ENCODE data around the gene UBR4. TPM values are rescaled to one million over a fixed set of nuclear protein-coding genes. Genes with fewer than 3 reads are reported as not detected.

The UBR4 gene
- total RNA-seq, 1 donor, result 164 TPM

- peaks cover 2% of the 10 kb centered on the region for H3K27me3 ChIP-seq (ENCODE audit: insufficient read depth, low read length)
- H3K4me1 ChIP-seq (ENCODE audit: insufficient read depth, low read length), result no peaks in the 10 kb centered on the region
- no peaks in the 10 kb centered on the region for H3K9me3 ChIP-seq (ENCODE audit: low read depth, low read length)
- no peak overlapping the region for H3K4me3 ChIP-seq (ENCODE audit: low read length)
These were observed 163.9 kb downstream of the UBR4 start for GRCh38 chr1:19045898-19046880.

GRCh38 chr1:19044975-19045831 lies 164.9 kb downstream of the UBR4 start:
- no peaks in the 10 kb centered on the region for H3K9me3 ChIP-seq (ENCODE audit: low read depth, low read length)
- no peaks in the 10 kb centered on the region for H3K4me1 ChIP-seq (ENCODE audit: insufficient read depth, low read length)
- no peak overlapping the region for H3K4me3 ChIP-seq (ENCODE audit: low read length)
- H3K27me3 ChIP-seq (ENCODE audit: insufficient read depth, low read length), result peaks cover 2% of the 10 kb centered on the region

- Histone ChIP-seq H3K4me3 (ENCODE audit: low read length) (no peak overlapping the region), H3K4me1 (ENCODE audit: insufficient read depth, low read length) (no peaks in the 10 kb centered on the region), H3K27me3 (ENCODE audit: insufficient read depth, low read length) (peaks cover 2% of the 10 kb centered on the region), H3K9me3 (ENCODE audit: low read depth, low read length) (no peaks in the 10 kb centered on the region)
These were observed 165.6 kb downstream of the UBR4 start for GRCh38 chr1:19044471-19044870.

- Histone ChIP-seq H3K9me3 (ENCODE audit: low read depth, low read length) (no peaks in the 10 kb centered on the region), H3K27me3 (ENCODE audit: insufficient read depth, low read length) (peaks cover 2% of the 10 kb centered on the region), H3K4me3 (ENCODE audit: low read length) (no peak overlapping the region), H3K4me1 (ENCODE audit: insufficient read depth, low read length) (no peaks in the 10 kb centered on the region)
These were observed 166.3 kb downstream of the UBR4 start for GRCh38 chr1:19043579-19044443.

- Histone ChIP-seq H3K9me3 (ENCODE audit: low read depth, low read length) (no peaks in the 10 kb centered on the region), H3K4me3 (ENCODE audit: low read length) (no peak overlapping the region), H3K4me1 (ENCODE audit: insufficient read depth, low read length) (no peaks in the 10 kb centered on the region), H3K27me3 (ENCODE audit: insufficient read depth, low read length) (peaks cover 2% of the 10 kb centered on the region)
These were observed 167.1 kb downstream of the UBR4 start for GRCh38 chr1:19042675-19043578.

GRCh38 chr1:19040010-19040680 lies 169.9 kb downstream of the UBR4 start:
- no peaks in the 10 kb centered on the region for H3K9me3 ChIP-seq (ENCODE audit: low read depth, low read length)
- H3K4me1 ChIP-seq (ENCODE audit: insufficient read depth, low read length), result no peaks in the 10 kb centered on the region
- peaks cover 2% of the 10 kb centered on the region for H3K27me3 ChIP-seq (ENCODE audit: insufficient read depth, low read length)
- no peak overlapping the region for H3K4me3 ChIP-seq (ENCODE audit: low read length)

- no peak overlapping the region for H3K4me3 ChIP-seq (ENCODE audit: low read length)
- H3K27me3 ChIP-seq (ENCODE audit: insufficient read depth, low read length), result no peaks in the 10 kb centered on the region
- H3K9me3 ChIP-seq (ENCODE audit: low read depth, low read length), result no peaks in the 10 kb centered on the region
- no peaks in the 10 kb centered on the region for H3K4me1 ChIP-seq (ENCODE audit: insufficient read depth, low read length)
These were observed 171.3 kb downstream of the UBR4 start for GRCh38 chr1:19038732-19039131.

DNA sequence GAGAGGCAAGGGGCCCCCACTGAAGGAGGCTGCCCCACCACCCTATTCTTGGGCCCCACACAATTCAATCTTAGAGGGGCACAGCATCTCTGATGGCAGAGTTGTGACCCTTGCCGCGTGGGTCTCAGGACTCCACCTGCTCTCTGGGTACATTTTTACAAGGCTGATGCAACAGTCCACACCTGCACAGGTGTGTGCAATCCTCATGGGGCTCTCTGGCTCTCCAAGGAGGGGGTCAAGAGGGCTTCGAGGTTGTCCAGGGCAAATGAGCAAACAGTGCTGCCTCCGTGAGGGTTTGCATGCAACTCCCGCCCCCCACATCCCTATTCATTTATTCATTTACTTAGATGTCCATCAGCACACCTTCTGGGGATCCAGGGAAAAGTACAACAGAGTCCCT lies 172.0 kb downstream of the UBR4 start:
- H3K4me3 ChIP-seq (ENCODE audit: low read length), result no peak overlapping the region
- no peaks in the 10 kb centered on the region for H3K27me3 ChIP-seq (ENCODE audit: insufficient read depth, low read length)
- no peaks in the 10 kb centered on the region for H3K9me3 ChIP-seq (ENCODE audit: low read depth, low read length)
- H3K4me1 ChIP-seq (ENCODE audit: insufficient read depth, low read length), result no peaks in the 10 kb centered on the region

- no peaks in the 10 kb centered on the region for H3K9me3 ChIP-seq (ENCODE audit: low read depth, low read length)
- H3K4me3 ChIP-seq (ENCODE audit: low read length), result no peak overlapping the region
- H3K4me1 ChIP-seq (ENCODE audit: insufficient read depth, low read length), result no peaks in the 10 kb centered on the region
- no peaks in the 10 kb centered on the region for H3K27me3 ChIP-seq (ENCODE audit: insufficient read depth, low read length)
These were observed 172.4 kb downstream of the UBR4 start for GRCh38 chr1:19037659-19038058.

DNA sequence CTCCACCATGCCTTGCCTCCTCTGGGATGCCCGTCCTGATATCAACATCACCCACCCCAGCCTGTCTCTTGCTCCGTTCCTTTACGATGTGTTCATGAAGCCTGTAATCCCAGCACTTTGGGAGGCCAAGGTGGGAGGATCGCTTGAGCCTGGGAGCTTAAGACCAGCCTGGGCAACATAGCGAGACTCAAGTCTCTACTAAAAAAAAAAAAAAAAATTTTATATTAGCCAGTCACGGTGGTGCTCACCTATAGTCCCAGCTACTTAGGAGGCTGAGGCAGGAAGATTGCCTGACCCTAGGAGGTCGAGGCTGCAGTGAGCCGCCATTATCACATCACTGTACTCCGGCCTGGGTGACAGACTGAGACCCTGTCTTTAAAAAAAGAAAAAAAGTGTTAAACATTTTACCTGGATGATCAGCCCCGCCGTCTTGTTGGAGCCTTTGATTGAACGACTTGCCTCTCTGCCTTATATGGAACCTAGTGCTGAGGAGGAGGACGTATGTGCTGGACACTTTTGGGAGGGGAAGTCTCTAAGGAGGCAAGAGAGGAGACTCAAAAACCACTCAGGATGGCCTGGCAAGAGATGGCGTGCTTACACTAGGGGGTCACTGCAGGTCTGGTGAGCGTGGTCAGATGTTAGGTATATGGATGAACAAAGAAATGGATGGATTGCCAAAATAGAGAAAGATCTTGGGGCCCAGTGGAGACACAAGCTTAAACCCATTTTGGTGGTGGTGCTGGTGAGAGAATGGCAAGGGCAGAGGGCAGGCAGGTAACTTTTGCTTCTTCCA lies 173.1 kb downstream of the UBR4 start:
- H3K27me3 ChIP-seq (ENCODE audit: insufficient read depth, low read length), result no peaks in the 10 kb centered on the region
- H3K4me1 ChIP-seq (ENCODE audit: insufficient read depth, low read length), result no peaks in the 10 kb centered on the region
- no peak overlapping the region for H3K4me3 ChIP-seq (ENCODE audit: low read length)
- H3K9me3 ChIP-seq (ENCODE audit: low read depth, low read length), result no peaks in the 10 kb centered on the region

- H3K27me3 ChIP-seq (ENCODE audit: insufficient read depth, low read length), result no peaks in the 10 kb centered on the region
- H3K4me3 ChIP-seq (ENCODE audit: low read length), result no peak overlapping the region
- no peaks in the 10 kb centered on the region for H3K9me3 ChIP-seq (ENCODE audit: low read depth, low read length)
- no peaks in the 10 kb centered on the region for H3K4me1 ChIP-seq (ENCODE audit: insufficient read depth, low read length)
These were observed 173.8 kb downstream of the UBR4 start for GRCh38 chr1:19036041-19036812.

GRCh38 chr1:19035377-19036040 lies 174.6 kb downstream of the UBR4 start:
- H3K4me3 ChIP-seq (ENCODE audit: low read length), result no peak overlapping the region

More at GRCh38 chr1:19035377-19036040, 174.6 kb downstream of the UBR4 start:
- H3K9me3 ChIP-seq (ENCODE audit: low read depth, low read length), result no peaks in the 10 kb centered on the region
- H3K4me1 ChIP-seq (ENCODE audit: insufficient read depth, low read length), result no peaks in the 10 kb centered on the region
- no peaks in the 10 kb centered on the region for H3K27me3 ChIP-seq (ENCODE audit: insufficient read depth, low read length)
